Liver (tissue), 9 donors: ENCODE measurements around the gene KLF5. TPM values are rescaled to one million over a fixed set of nuclear protein-coding genes. Genes with fewer than 3 reads are reported as not detected.

Experiments
- DNase-seq: peaks from one replicate; pipeline ENCODE4 v3.0.0-alpha.2; 2017; ENCODE audit warnings: low spot score
- H3K27ac ChIP-seq, 2 donors: one replicate each; pipeline ENCODE4 v1.7.0; 2013; ENCODE audit warnings: inconsistent platforms in 2 of 2, low read length in 2 of 2, control low read depth in 1 of 2, low read depth in 1 of 2, mild to moderate bottlenecking in 1 of 2
- H3K27me3 ChIP-seq, 4 donors: one replicate each; pipeline versions ENCODE4 v1.6.1 to v1.7.0; 2013; ENCODE audit warnings: low read length in 3 of 4, inconsistent platforms in 1 of 4, mild to moderate bottlenecking in 1 of 4, moderate library complexity in 1 of 4; ENCODE audit not compliant: control insufficient read depth in 4 of 4, insufficient read depth in 4 of 4
- H3K36me3 ChIP-seq, 4 donors: one replicate each; pipeline versions ENCODE4 v1.6.1 to v1.7.0; 2013; ENCODE audit warnings: low read length in 3 of 4, mild to moderate bottlenecking in 3 of 4, low read depth in 1 of 4, moderate library complexity in 1 of 4; ENCODE audit not compliant: control insufficient read depth in 4 of 4, insufficient read depth in 3 of 4
- H3K4me1 ChIP-seq, 4 donors: one replicate each; pipeline versions ENCODE4 v1.6.1 to v1.7.0; 2013; ENCODE audit warnings: low read length in 3 of 4, mild to moderate bottlenecking in 3 of 4, moderate library complexity in 1 of 4; ENCODE audit not compliant: control insufficient read depth in 4 of 4, insufficient read depth in 4 of 4
- H3K4me3 ChIP-seq, 3 donors: one replicate each; pipeline versions ENCODE4 v1.6.1 to v1.7.0; 2013; ENCODE audit warnings: low read length in 3 of 3, control low read depth in 1 of 3, low read depth in 1 of 3, mild to moderate bottlenecking in 1 of 3
- H3K9ac ChIP-seq, 2 donors: one replicate each; pipeline ENCODE4 v1.7.0; 2013; ENCODE audit warnings: low read length in 2 of 2, mild to moderate bottlenecking in 2 of 2, moderate library complexity in 2 of 2, control low read depth in 1 of 2, low read depth in 1 of 2
- H3K9me3 ChIP-seq, 4 donors: one replicate each; pipeline versions ENCODE4 v1.6.1 to v1.7.0; 2013; ENCODE audit warnings: low read length in 3 of 4; ENCODE audit not compliant: control insufficient read depth in 4 of 4
- EGR1 ChIP-seq, 2 donors: IDR thresholded peaks; 2 replicates each; pipeline ENCODE4 v1.6.1; 2016 to 2018; ENCODE audit warnings: antibody characterized with exemption in 2 of 2, low read depth in 2 of 2
- FOXA1 ChIP-seq: IDR thresholded peaks from 2 replicates; pipeline ENCODE4 v1.6.1; 2016; ENCODE audit warnings: antibody characterized with exemption
- FOXA2 ChIP-seq: IDR thresholded peaks from 2 replicates; pipeline ENCODE4 v1.6.1; 2016; ENCODE audit warnings: antibody characterized with exemption
- GABPA ChIP-seq, 2 donors: IDR thresholded peaks in 1 of 2; conservative IDR thresholded peaks in 1 of 2; 2 replicates each; pipeline ENCODE4 v1.6.1; 2016; ENCODE audit warnings: antibody characterized with exemption in 2 of 2, mild to moderate bottlenecking in 1 of 2, moderate library complexity in 1 of 2
- HNF4A ChIP-seq, 2 donors: conservative IDR thresholded peaks; 2 replicates each; pipeline ENCODE4 v1.6.1; 2016; ENCODE audit warnings: antibody characterized with exemption in 2 of 2, mild to moderate bottlenecking in 2 of 2
- HNF4G ChIP-seq: IDR thresholded peaks from 2 replicates; pipeline ENCODE4 v1.6.1; 2016; ENCODE audit warnings: antibody characterized with exemption
- JUND ChIP-seq, 2 donors: IDR thresholded peaks; 2 replicates each; pipeline ENCODE4 v1.6.1; 2016; ENCODE audit warnings: antibody characterized with exemption in 2 of 2
- NR2F2 ChIP-seq: IDR thresholded peaks from 2 replicates; pipeline ENCODE4 v1.6.1; 2016; ENCODE audit warnings: antibody characterized with exemption
- RAD21 ChIP-seq, 2 donors: IDR thresholded peaks; 2 replicates each; pipeline ENCODE4 v1.6.1; 2016; ENCODE audit warnings: antibody characterized with exemption in 2 of 2, mild to moderate bottlenecking in 2 of 2
- RXRA ChIP-seq, 2 donors: IDR thresholded peaks; 2 replicates each; pipeline ENCODE4 v1.6.1; 2017 to 2018; ENCODE audit warnings: antibody characterized with exemption in 2 of 2, mild to moderate bottlenecking in 1 of 2
- SP1 ChIP-seq: IDR thresholded peaks from 2 replicates; pipeline ENCODE4 v1.6.1; 2018; ENCODE audit warnings: antibody characterized with exemption, mild to moderate bottlenecking
- TAF1 ChIP-seq: conservative IDR thresholded peaks from 2 replicates; pipeline ENCODE4 v1.6.1; 2016; ENCODE audit warnings: antibody characterized with exemption, mild to moderate bottlenecking
- YY1 ChIP-seq: IDR thresholded peaks from 2 replicates; pipeline ENCODE4 v1.6.1; 2016; ENCODE audit warnings: antibody characterized with exemption, mild to moderate bottlenecking
- WGBS: extraction: QIAGEN DNeasy Blood & Tissue Kit; methylation state at CpG from one replicate; pipeline ENCODE4 v1.1.7; 2013; 5-methylcytosine and 5-hydroxymethylcytosine counted together
- polyA plus RNA-seq, 2 donors: library from polyadenylated mRNA; stranded (reverse) in 1 of 2; unstranded in 1 of 2; fragments of 200-250 nt in 1 of 2; fragments of >200 nt in 1 of 2; fragmentation: Nextera tagmentation in 1 of 2; extraction: Ambion mirVana in 1 of 2; gene quantifications; one replicate each; pipeline versions ENCODE4 v1.2.1 to v1.2.3, GENCODE V29; 2013 to 2015
- total RNA-seq, 2 donors: library from RNA; depleted of rRNA; stranded (reverse); fragments of >200 nt; gene quantifications; one replicate each; pipeline ENCODE4 v1.2.3, GENCODE V29; 2014
- TF ChIP-seq, protein P1 (sequence below): IDR thresholded peaks from 2 replicates; pipeline ENCODE4 v1.6.1; 2016; ENCODE audit warnings: antibody characterized with exemption
- TF ChIP-seq, protein P2 (sequence below): IDR thresholded peaks from 2 replicates; pipeline ENCODE4 v1.6.1; 2016; ENCODE audit warnings: antibody characterized with exemption
- TF ChIP-seq, protein P3 (sequence below): fragments of 150-350 bp; IDR thresholded peaks from 2 replicates; pipeline ENCODE4 v1.5.1; 2017; ENCODE audit warnings: improper control_type of control experiment, low read depth, low read length; ENCODE audit not compliant: missing input control
- TF ChIP-seq, protein P4 (sequence below): IDR thresholded peaks from 2 replicates; pipeline ENCODE4 v1.6.1; 2016; ENCODE audit warnings: antibody characterized with exemption
- TF ChIP-seq, protein P5 (sequence below): IDR thresholded peaks from 2 replicates; pipeline ENCODE4 v1.6.1; 2016; ENCODE audit warnings: antibody characterized with exemption, mild to moderate bottlenecking
- donor health status: healthy.
- donor health status: healthy.
- donor health status: healthy.
- donor health status: healthy.
- donor health status: healthy.

The KLF5 gene
- total and polyA plus RNA-seq, 4 donors, result 0.25 to 0.61 (median 0.36) TPM

GRCh38 chr13:73060251-73061160 lies 1.7 kb downstream of the KLF5 start:
- DNase-seq, result no peak
- peak overlapping the region in 1 of 2 donors; percentile 12 for H3K9ac ChIP-seq
- 26% methylated on average over 26 of the region's 26 CpGs for WGBS
- no peaks in the 10 kb centered on the region for H3K9me3 ChIP-seq
- peaks cover 2 to 21% (median 13%) of the 10 kb centered on the region in 4 donors for H3K4me1 ChIP-seq
- H3K27ac ChIP-seq, result no peak overlapping the region
- H3K4me3 ChIP-seq, result peak overlapping the region in 2 of 3 donors; percentile 46 to 86
- no peak for TF ChIP-seq SP1
- no peak for TF ChIP-seq RXRA (IDR thresholded peaks at IDR 0.05)
- no peak for TF ChIP-seq FOXA2
- no peak for TF ChIP-seq GABPA (IDR thresholded peaks at IDR 0.05 in 1 of 2, conservative IDR thresholded peaks at IDR 0.05 in 1 of 2)
- no peak for TF ChIP-seq NR2F2
- TF ChIP-seq RAD21 (IDR thresholded peaks at IDR 0.05), result no peak
- TF ChIP-seq, protein P1, sequence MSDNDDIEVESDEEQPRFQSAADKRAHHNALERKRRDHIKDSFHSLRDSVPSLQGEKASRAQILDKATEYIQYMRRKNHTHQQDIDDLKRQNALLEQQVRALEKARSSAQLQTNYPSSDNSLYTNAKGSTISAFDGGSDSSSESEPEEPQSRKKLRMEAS, result no peak
- TF ChIP-seq, protein P2, sequence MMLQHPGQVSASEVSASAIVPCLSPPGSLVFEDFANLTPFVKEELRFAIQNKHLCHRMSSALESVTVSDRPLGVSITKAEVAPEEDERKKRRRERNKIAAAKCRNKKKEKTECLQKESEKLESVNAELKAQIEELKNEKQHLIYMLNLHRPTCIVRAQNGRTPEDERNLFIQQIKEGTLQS, result no peak
- no peak for TF ChIP-seq EGR1 (IDR thresholded peaks at IDR 0.05; ENCODE audit: low read depth in 2 of 2)
- no peak for TF ChIP-seq FOXA1
- no peak for TF ChIP-seq JUND (IDR thresholded peaks at IDR 0.05)
- no peak for TF ChIP-seq HNF4A (conservative IDR thresholded peaks at IDR 0.05)
- TF ChIP-seq, protein P3, sequence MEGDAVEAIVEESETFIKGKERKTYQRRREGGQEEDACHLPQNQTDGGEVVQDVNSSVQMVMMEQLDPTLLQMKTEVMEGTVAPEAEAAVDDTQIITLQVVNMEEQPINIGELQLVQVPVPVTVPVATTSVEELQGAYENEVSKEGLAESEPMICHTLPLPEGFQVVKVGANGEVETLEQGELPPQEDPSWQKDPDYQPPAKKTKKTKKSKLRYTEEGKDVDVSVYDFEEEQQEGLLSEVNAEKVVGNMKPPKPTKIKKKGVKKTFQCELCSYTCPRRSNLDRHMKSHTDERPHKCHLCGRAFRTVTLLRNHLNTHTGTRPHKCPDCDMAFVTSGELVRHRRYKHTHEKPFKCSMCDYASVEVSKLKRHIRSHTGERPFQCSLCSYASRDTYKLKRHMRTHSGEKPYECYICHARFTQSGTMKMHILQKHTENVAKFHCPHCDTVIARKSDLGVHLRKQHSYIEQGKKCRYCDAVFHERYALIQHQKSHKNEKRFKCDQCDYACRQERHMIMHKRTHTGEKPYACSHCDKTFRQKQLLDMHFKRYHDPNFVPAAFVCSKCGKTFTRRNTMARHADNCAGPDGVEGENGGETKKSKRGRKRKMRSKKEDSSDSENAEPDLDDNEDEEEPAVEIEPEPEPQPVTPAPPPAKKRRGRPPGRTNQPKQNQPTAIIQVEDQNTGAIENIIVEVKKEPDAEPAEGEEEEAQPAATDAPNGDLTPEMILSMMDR, result no peak
- TF ChIP-seq YY1, result no peak
- TF ChIP-seq, protein P4, sequence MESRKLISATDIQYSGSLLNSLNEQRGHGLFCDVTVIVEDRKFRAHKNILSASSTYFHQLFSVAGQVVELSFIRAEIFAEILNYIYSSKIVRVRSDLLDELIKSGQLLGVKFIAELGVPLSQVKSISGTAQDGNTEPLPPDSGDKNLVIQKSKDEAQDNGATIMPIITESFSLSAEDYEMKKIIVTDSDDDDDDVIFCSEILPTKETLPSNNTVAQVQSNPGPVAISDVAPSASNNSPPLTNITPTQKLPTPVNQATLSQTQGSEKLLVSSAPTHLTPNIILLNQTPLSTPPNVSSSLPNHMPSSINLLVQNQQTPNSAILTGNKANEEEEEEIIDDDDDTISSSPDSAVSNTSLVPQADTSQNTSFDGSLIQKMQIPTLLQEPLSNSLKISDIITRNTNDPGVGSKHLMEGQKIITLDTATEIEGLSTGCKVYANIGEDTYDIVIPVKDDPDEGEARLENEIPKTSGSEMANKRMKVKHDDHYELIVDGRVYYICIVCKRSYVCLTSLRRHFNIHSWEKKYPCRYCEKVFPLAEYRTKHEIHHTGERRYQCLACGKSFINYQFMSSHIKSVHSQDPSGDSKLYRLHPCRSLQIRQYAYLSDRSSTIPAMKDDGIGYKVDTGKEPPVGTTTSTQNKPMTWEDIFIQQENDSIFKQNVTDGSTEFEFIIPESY, result no peak
- no peak for TF ChIP-seq TAF1
- no peak for TF ChIP-seq HNF4G
- TF ChIP-seq, protein P5, sequence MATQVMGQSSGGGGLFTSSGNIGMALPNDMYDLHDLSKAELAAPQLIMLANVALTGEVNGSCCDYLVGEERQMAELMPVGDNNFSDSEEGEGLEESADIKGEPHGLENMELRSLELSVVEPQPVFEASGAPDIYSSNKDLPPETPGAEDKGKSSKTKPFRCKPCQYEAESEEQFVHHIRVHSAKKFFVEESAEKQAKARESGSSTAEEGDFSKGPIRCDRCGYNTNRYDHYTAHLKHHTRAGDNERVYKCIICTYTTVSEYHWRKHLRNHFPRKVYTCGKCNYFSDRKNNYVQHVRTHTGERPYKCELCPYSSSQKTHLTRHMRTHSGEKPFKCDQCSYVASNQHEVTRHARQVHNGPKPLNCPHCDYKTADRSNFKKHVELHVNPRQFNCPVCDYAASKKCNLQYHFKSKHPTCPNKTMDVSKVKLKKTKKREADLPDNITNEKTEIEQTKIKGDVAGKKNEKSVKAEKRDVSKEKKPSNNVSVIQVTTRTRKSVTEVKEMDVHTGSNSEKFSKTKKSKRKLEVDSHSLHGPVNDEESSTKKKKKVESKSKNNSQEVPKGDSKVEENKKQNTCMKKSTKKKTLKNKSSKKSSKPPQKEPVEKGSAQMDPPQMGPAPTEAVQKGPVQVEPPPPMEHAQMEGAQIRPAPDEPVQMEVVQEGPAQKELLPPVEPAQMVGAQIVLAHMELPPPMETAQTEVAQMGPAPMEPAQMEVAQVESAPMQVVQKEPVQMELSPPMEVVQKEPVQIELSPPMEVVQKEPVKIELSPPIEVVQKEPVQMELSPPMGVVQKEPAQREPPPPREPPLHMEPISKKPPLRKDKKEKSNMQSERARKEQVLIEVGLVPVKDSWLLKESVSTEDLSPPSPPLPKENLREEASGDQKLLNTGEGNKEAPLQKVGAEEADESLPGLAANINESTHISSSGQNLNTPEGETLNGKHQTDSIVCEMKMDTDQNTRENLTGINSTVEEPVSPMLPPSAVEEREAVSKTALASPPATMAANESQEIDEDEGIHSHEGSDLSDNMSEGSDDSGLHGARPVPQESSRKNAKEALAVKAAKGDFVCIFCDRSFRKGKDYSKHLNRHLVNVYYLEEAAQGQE, result no peak
- H3K27me3 ChIP-seq, result no peaks in the 10 kb centered on the region
- H3K36me3 ChIP-seq, result no peaks in the 10 kb centered on the region
